IPS-20b (cell line): Measurements from ENCODE around the gene ZNF331.

Experiments used
- H3K27ac ChIP-seq: one replicate; pipeline ENCODE4 v1.5.1; 2013; ENCODE audit warnings: low read length
- H3K27me3 ChIP-seq: 2 replicates; pipeline ENCODE4 v1.6.1; 2013; ENCODE audit warnings: mild to moderate bottlenecking, low read length, inconsistent platforms; ENCODE audit not compliant: insufficient read depth
- H3K36me3 ChIP-seq: 2 replicates; pipeline ENCODE4 v1.6.1; 2013; ENCODE audit warnings: low read depth, mild to moderate bottlenecking, inconsistent platforms, low read length, moderate library complexity; ENCODE audit not compliant: insufficient read depth
- H3K4me1 ChIP-seq: 2 replicates; pipeline ENCODE4 v1.6.1; 2013; ENCODE audit warnings: mild to moderate bottlenecking, control low read depth, inconsistent platforms, low read length, moderate library complexity; ENCODE audit not compliant: insufficient read depth
- H3K4me3 ChIP-seq: 2 replicates; pipeline ENCODE4 v1.5.1; 2013; ENCODE audit warnings: mild to moderate bottlenecking, low read length, inconsistent platforms
- H3K9ac ChIP-seq: 2 replicates; pipeline ENCODE4 v1.6.1; 2013; ENCODE audit warnings: low read depth, mild to moderate bottlenecking, inconsistent platforms, low read length, moderate library complexity
- H3K9me3 ChIP-seq: 2 replicates; pipeline ENCODE4 v1.6.1; 2013; ENCODE audit warnings: mild to moderate bottlenecking, low read depth, low read length, inconsistent platforms; ENCODE audit not compliant: insufficient read depth

ZNF331 gene

GRCh38 chr19:53608381-53608780 lies 70.4 kb downstream of the ZNF331 start:
- Histone ChIP-seq H3K4me3 (no peak overlapping the region), H3K4me1 (peaks cover 6% of the 10 kb centered on the region), H3K9me3 (no peaks in the 10 kb centered on the region), H3K9ac (no peak overlapping the region), H3K36me3 (no peaks in the 10 kb centered on the region), H3K27me3 (no peaks in the 10 kb centered on the region), H3K27ac (no peak overlapping the region)

- Histone ChIP-seq H3K4me3 (peak overlapping the region; percentile 55), H3K27me3 (no peaks in the 10 kb centered on the region), H3K9me3 (no peaks in the 10 kb centered on the region), H3K4me1 (peaks cover 9% of the 10 kb centered on the region), H3K36me3 (no peaks in the 10 kb centered on the region), H3K9ac (peak overlapping the region; percentile 78), H3K27ac (no peak overlapping the region)
Measured at GRCh38 chr19:53612762-53613526, 75.0 kb downstream of the ZNF331 start.

DNA sequence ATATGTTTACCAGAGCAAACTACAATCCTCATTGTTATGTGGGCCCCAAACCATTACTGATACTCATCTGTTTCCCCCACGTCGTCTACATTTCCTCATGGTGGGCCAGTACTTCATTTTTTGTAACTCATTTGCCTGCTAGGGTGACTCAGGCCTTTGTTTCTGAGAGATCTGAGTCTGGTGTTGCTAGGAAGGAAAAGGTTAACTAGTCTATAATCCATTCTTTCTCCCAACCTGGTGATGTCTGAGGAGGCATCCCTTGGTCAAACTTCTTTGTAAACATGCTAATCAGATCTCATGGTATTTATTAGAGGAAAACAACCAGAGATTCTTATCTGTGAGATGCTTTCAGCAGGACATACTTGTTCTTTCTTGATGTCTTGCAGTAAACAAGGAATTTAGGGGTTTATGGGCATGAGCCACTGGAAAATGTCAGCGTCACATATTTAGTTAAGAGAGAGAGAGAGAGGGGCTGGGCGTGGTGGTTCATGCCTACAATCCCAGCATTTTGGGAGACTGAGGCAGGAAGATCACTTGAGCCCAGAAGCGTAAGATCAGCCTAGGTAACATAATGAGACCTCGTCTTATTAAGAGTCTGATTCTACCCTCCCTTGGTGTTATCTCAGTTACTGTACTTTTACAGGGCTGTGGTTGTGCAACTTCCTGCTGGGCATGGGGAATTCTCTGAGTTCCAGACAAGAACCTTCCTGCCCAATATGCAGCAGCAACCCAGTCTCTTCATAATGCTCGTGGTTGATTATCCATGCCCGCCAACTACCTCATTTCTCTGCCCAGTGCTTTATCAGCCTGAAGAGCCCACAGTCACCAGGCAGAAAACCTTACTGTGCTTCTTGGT lies 84.2 kb downstream of the ZNF331 start:
- no peaks in the 10 kb centered on the region for H3K27me3 ChIP-seq
- no peaks in the 10 kb centered on the region for H3K36me3 ChIP-seq
- H3K9me3 ChIP-seq, result no peaks in the 10 kb centered on the region
- H3K27ac ChIP-seq, result no peak overlapping the region
- no peak overlapping the region for H3K4me3 ChIP-seq
- no peaks in the 10 kb centered on the region for H3K4me1 ChIP-seq
- H3K9ac ChIP-seq, result no peak overlapping the region

DNA sequence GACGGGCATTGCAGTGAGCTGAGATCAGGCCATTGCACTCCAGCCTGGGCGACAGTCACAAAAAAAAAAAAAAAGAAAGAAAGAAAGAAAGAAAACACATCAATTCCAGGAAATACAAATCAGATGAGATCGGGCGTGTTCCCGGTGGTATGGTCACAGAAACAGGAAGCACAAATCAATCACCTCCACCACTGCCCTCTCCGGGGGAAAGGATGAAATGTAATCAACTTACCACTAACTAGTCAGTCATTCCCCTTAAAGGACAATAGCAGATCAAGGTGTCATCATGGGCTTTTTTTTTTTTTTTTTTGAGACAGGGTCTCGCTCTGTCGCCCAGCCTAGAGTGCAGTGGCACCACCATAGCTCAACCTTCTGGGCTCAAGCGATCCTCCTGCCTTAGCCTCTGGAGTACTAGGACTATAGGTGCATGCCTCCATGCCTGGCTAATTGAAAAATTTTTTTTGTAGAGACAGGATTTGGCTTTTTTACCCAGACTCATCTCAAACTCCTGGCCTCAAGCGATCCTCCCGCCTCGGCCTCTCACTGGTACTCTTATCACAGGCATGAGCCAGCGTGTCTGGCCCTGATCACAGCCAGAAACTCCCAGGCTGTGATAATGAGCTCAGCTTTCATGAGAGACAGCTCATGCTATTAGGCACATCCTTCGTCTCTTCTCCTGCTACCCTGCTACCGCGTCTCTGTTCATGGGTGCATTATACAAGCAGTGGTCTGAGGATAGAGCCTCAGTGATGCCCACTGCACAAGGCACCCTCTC lies 87.0 kb downstream of the ZNF331 start:
- Histone ChIP-seq H3K4me3 (no peak overlapping the region), H3K4me1 (no peaks in the 10 kb centered on the region), H3K27me3 (no peaks in the 10 kb centered on the region), H3K9me3 (no peaks in the 10 kb centered on the region), H3K9ac (no peak overlapping the region), H3K36me3 (no peaks in the 10 kb centered on the region), H3K27ac (no peak overlapping the region)

DNA sequence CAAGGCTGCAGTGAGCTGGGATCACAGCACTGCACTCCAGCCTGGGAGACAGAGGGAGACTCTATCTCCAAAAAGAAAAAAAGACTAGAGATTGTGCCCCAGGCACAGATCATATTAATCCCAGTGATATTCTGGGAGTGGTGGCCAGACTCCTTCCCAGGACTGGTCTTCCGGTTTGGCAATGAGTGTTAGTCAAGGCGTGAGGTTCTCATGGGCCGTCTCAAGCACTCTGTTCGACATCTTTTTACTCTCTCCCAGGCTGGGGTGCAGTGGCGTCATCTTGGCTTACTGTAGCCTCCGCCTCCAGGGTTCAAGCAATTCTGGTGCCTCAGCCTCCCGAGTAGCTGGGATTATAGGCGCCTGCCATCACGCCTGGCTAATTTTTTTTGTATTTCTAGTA lies 88.5 kb downstream of the ZNF331 start:
- Histone ChIP-seq H3K36me3 (no peaks in the 10 kb centered on the region), H3K9me3 (no peaks in the 10 kb centered on the region), H3K27me3 (no peaks in the 10 kb centered on the region), H3K4me3 (no peak overlapping the region), H3K27ac (no peak overlapping the region), H3K9ac (no peak overlapping the region), H3K4me1 (no peaks in the 10 kb centered on the region)

DNA sequence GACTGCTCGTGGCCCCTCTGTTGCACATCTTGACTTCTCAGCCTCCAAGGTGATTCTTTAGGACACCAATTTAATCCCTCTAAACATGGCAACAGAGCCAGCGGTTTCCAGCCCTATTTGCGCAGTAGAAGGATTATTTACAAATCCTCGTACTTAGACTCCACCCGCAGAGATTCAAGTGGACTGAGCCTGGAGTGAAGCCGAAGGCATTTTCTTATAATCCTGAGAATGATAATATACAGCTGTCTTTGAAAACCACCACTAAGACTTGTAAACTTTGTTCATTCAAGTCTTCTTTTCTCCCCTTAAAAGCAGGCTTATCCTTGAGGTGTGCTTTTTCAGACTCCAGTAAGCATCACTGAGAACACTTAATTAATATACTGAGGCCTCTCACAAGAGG lies 89.0 kb downstream of the ZNF331 start:
- no peaks in the 10 kb centered on the region for H3K4me1 ChIP-seq
- no peak overlapping the region for H3K27ac ChIP-seq
- H3K36me3 ChIP-seq, result no peaks in the 10 kb centered on the region
- H3K9me3 ChIP-seq, result no peaks in the 10 kb centered on the region
- H3K4me3 ChIP-seq, result no peak overlapping the region
- no peaks in the 10 kb centered on the region for H3K27me3 ChIP-seq
- no peak overlapping the region for H3K9ac ChIP-seq
